Kidney (tissue), 14 donors: Measurements from ENCODE around the gene ST3GAL3. TPM values are rescaled to one million over a fixed set of nuclear protein-coding genes. Genes with fewer than 3 reads are reported as not detected.

ENCODE experiments used
- DNase-seq, 5 donors: peaks; one replicate each; pipeline ENCODE4 v3.0.0-alpha.2; 2013 to 2020
- FAIRE-seq: peaks from 2 replicates; lab custom pipeline; 2012; peaks lifted over from hg19 to GRCh38; lab: Jason Lieb, UNC
- H3K27ac ChIP-seq, 2 donors: one replicate each; pipeline ENCODE4 v1.7.0; 2013; ENCODE audit warnings: low read depth in 2 of 2, low read length in 2 of 2, inconsistent platforms in 1 of 2
- H3K27me3 ChIP-seq: one replicate; pipeline ENCODE4 v1.7.1; 2013; ENCODE audit warnings: low read length, inconsistent platforms; ENCODE audit not compliant: control insufficient read depth, insufficient read depth
- H3K36me3 ChIP-seq, 3 donors: one replicate each; pipeline versions ENCODE4 v1.7.0 to v1.7.1; 2013; ENCODE audit warnings: low read length in 3 of 3, control low read depth in 1 of 3, inconsistent platforms in 1 of 3; ENCODE audit not compliant: insufficient read depth in 3 of 3, control insufficient read depth in 2 of 3
- H3K4me1 ChIP-seq, 3 donors: one replicate each; pipeline versions ENCODE4 v1.7.0 to v1.7.1; 2013; ENCODE audit warnings: low read length in 3 of 3, inconsistent platforms in 1 of 3, low read depth in 1 of 3; ENCODE audit not compliant: control insufficient read depth in 2 of 3, insufficient read depth in 2 of 3
- H3K4me3 ChIP-seq, 3 donors: one replicate each; pipeline versions ENCODE4 v1.7.0 to v1.8.1; 2013; ENCODE audit warnings: low read length in 3 of 3, control low read depth in 1 of 3, inconsistent platforms in 1 of 3
- H3K9ac ChIP-seq, 3 donors: one replicate each; pipeline versions ENCODE4 v1.7.0 to v1.7.1; 2013; ENCODE audit warnings: low read length in 3 of 3, control low read depth in 1 of 3, inconsistent platforms in 1 of 3
- H3K9me3 ChIP-seq, 3 donors: one replicate each; pipeline versions ENCODE4 v1.7.0 to v1.7.1; 2013; ENCODE audit warnings: low read length in 3 of 3, control low read depth in 1 of 3, inconsistent platforms in 1 of 3; ENCODE audit not compliant: control insufficient read depth in 2 of 3, insufficient read depth in 1 of 3
- intact Hi-C: fragments of 100-400 bp; cut with DNase I; formaldehyde crosslinking; loops from one replicate; pipeline ENCODE4 v1.11.1; 2022
- polyA plus RNA-seq: library from polyadenylated mRNA; stranded (reverse); fragments of 350-450 nt; fragmentation: Illumina TruSeq; extraction: RNeasy Lipid Tissue Mini Kit (QIAGEN cat#74804); gene quantifications from one replicate; pipeline ENCODE4 v1.2.3, GENCODE V29; 2014; ENCODE audit warnings: low read depth, low replicate concordance; ENCODE audit not compliant: insufficient read depth
- total RNA-seq: library from RNA; stranded (reverse); fragmentation: NEBNext Ultra II Directional; extraction: Animal tissue kit (Norgen Biotek cat#: 25700); gene quantifications from one replicate; pipeline ENCODE4 v1.2.1, GENCODE V29; 2021
- TF ChIP-seq, protein P1 (sequence below): IDR thresholded peaks from 3 replicates; pipeline ENCODE4 v1.5.1; 2012; ENCODE audit warnings: mild to moderate bottlenecking, moderate library complexity, borderline replicate concordance; ENCODE audit not compliant: insufficient read depth; ENCODE audit errors: extremely low read depth
- donor health status: control.
- donor health status: control.
- donor health status: control.
- donor health status: control.
- donor health status: control.
- donor health status: DM: yes; HTN: yes; CAD: no.
- donor health status: Normal renal cell carcinoma (clear cell type).

ST3GAL3 gene
- total and polyA plus RNA-seq, 2 donors from 2014 or later, result 15.3 to 21.3 TPM

DNA sequence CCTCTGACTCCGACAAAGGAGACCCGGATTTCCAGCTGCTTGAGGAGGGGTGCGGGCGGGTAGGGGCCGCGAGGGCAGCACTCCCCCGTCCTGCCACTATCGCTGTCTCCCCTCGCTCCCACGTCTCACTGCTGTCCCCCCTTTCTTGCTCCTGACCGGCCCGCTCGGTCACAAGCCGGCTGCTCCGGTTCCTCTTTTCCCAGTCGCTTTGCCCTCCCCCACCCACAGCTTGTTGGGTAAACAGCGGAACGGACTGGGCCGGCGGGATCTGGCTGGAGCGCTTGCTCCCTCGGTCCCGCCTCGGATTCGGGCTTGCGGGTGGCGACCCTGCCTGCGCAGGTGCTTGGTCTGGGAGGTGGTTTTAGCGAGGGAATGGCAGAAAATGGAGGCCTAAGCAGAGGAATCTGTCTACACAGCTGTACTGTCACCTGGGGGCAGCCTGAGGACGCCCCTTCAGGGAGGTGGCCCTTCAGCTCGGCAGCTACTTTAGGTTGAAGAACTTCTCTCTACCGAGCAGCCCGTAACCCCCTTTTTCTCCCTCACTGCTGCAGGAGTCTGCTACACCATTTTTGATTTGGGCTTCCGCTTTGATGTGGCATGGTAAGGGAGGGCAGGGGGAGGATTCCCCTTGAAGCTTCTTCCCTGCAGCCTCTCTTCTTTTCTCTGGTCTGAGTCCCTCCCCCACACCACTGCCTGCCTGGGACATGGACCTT is 268.1 kb downstream of the ST3GAL3 start:
- DNase-seq (peak; percentile 46 to 93 (median 81)), FAIRE-seq (no peak)
- Histone ChIP-seq H3K9me3 (no peaks in the 10 kb centered on the region), H3K4me3 (peak overlapping the region; percentile 64 to 77 (median 73)), H3K27me3 (no peaks in the 10 kb centered on the region), H3K27ac (peak overlapping the region; percentile 97), H3K36me3 (peaks cover 4 to 26% (median 5%) of the 10 kb centered on the region in 3 donors), H3K9ac (peak overlapping the region; percentile 53 to 88 (median 82)), H3K4me1 (peaks cover 0 to 46% (median 12%) of the 10 kb centered on the region in 3 donors)
- TF ChIP-seq, protein P1, sequence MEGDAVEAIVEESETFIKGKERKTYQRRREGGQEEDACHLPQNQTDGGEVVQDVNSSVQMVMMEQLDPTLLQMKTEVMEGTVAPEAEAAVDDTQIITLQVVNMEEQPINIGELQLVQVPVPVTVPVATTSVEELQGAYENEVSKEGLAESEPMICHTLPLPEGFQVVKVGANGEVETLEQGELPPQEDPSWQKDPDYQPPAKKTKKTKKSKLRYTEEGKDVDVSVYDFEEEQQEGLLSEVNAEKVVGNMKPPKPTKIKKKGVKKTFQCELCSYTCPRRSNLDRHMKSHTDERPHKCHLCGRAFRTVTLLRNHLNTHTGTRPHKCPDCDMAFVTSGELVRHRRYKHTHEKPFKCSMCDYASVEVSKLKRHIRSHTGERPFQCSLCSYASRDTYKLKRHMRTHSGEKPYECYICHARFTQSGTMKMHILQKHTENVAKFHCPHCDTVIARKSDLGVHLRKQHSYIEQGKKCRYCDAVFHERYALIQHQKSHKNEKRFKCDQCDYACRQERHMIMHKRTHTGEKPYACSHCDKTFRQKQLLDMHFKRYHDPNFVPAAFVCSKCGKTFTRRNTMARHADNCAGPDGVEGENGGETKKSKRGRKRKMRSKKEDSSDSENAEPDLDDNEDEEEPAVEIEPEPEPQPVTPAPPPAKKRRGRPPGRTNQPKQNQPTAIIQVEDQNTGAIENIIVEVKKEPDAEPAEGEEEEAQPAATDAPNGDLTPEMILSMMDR, result no peak
- intact Hi-C loops, result no loop called here

DNA sequence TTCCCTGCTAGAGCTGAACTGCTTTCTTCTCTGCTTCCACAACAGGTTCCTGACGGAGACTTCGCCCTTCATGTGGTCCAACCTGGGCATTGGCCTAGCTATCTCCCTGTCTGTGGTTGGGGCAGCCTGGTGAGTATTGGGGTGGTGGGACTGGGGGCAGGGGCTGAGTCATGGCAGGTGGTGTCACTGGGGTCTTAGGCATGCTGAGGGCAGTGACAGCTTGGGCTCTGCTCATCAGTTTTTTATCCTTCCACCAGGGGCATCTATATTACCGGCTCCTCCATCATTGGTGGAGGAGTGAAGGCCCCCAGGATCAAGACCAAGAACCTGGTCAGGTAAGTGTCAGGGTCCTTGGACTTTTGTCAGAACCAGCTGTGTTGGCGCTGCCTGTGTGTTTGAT is 268.7 kb downstream of the ST3GAL3 start:
- Histone ChIP-seq H3K27me3 (no peaks in the 10 kb centered on the region), H3K4me1 (peaks cover 0 to 39% (median 7%) of the 10 kb centered on the region in 3 donors), H3K36me3 (peaks cover 4 to 26% (median 5%) of the 10 kb centered on the region in 3 donors), H3K27ac (peak overlapping the region in 1 of 2 donors; percentile 97), H3K9me3 (no peaks in the 10 kb centered on the region), H3K4me3 (peak overlapping the region; percentile 64 to 77 (median 73)), H3K9ac (peak overlapping the region in 1 of 3 donors; percentile 88)
- no peak for DNase-seq
- intact Hi-C loops, result no loop called here
- TF ChIP-seq, protein P1, result no peak
- no peak for FAIRE-seq

DNA sequence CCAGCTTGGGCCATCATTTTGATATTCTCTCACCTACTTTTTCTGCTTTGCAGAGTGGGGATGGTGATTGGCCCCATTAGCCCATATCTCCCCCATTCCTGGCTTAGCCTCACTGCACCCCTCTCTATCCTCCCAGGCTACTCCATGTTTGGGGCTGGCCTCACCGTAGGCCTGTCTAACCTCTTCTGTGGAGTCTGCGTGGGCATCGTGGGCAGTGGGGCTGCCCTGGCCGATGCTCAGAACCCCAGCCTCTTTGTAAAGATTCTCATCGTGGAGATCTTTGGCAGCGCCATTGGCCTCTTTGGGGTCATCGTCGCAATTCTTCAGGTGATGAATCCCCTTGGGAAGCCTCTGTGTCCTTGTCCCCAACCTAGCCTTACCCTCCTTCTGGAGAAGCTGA is 269.6 kb downstream of the ST3GAL3 start:
- Histone ChIP-seq H3K4me3 (peak overlapping the region in 1 of 3 donors; percentile 73), H3K9me3 (no peaks in the 10 kb centered on the region), H3K4me1 (peaks cover 0 to 37% (median 7%) of the 10 kb centered on the region in 3 donors), H3K9ac (no peak overlapping the region), H3K27ac (no peak overlapping the region), H3K36me3 (peaks cover 4 to 26% (median 5%) of the 10 kb centered on the region in 3 donors), H3K27me3 (no peaks in the 10 kb centered on the region)
- TF ChIP-seq, protein P1, result no peak
- FAIRE-seq (no peak), DNase-seq (no peak)
- intact Hi-C loops, result no loop called here
